GM18498 (cell line): ENCODE data around the gene NDUFV1.
"Not testable (repeated sequence)": the region's sequence is repeated elsewhere in the genome, so short reads cannot be mapped to it uniquely, and the experiment has no call there.

Source experiments
- ATAC-seq: cut with Tn5 transposase; IDR thresholded peaks from one replicate; pipeline ENCODE4 v1.9.1; 2021; ENCODE audit warnings: mild to moderate bottlenecking, moderate library complexity; ENCODE audit not compliant: unreplicated experiment

Gene NDUFV1

DNA sequence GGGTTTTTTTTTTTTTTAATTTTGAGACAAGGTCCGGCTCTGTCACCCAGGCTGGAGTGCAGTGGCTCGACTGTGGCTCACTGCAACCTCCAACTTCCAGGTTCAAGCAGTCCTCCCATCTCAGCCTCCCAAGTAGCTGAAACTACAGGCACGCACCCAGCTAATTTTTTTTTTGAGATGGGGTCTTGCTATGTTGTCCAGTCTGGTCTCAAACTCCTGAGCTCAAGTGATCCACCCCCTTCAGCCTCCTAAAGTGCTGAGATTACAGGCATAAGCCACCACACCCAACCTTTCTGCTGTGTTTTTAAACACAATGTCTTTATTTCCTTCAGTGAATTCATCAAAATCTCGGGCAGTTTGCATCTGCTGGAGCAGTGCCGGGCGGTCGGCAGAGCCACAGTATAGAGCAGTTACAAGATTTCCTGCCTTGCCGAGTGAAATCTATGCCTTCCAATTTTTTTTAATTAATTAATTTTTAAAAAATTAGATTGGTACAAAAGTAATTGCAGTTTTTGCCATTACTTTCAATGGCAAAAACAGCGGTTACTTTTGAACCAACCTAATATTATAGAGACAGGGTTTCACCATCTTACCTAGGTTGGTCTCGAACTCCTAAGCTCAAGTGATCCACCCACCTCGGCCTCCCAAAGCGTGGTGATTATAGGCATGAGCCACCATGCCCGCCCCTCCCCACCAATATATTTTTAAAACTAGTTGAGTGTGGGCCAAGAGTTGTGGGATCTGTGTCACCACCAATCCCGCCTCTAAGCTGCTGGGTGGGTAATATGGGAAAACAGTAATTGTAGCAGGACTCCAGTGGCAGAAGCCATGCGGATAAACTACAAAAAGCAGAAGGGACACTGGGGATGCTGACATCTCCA, 46.5 kb downstream of the NDUFV1 start:
- ATAC-seq = no peak

DNA sequence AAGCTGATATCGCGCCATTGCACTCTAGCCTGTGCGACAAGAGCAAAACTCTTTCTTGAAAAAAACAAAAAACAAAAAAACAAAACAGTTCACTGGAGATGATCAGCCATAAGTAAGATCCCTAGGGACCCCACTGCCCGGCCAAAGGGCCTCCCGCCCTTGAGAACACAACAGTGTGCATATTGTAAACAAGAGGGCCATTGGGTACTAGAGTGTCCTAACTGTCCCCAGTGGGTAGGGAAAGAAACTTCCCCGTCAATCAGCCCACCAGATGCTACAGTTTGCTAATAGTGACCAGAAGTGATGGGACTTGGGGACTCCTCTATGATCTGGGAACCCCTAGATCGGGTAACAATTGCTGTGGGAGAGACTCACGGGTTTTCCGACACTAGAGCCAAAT, 47.5 kb downstream of the NDUFV1 start:
- no peak for ATAC-seq

DNA sequence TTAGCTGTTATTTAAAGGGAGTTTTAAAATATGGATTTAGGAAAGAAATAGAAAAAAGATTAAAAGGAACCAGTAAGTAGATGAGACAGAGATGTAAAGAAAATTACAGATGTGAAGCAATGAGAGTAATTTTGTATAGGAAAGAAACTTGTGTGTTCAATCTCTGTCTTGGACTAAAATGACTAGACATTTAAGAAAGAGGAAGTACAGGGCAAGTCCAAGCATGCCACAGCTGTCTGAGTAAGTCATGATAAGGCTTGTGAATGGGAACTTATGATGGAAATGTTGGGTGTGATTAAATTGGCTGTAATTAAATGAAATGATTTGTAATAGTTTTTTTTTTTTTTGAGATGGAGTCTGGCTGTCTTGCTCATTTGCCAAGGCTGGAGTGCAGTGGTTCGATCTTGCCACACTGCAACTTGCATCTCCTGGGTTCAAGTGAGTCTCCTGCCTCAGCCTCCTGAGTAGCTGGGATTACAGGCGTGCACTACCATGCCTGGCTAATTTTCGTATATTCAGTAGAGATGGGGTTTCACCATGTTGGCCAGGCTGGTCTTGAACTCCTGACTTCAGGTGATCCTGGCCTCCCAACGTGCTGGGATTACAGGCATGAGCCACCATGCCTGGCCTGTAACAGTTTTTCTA, 49.7 kb downstream of the NDUFV1 start:
- ATAC-seq = no peak

DNA sequence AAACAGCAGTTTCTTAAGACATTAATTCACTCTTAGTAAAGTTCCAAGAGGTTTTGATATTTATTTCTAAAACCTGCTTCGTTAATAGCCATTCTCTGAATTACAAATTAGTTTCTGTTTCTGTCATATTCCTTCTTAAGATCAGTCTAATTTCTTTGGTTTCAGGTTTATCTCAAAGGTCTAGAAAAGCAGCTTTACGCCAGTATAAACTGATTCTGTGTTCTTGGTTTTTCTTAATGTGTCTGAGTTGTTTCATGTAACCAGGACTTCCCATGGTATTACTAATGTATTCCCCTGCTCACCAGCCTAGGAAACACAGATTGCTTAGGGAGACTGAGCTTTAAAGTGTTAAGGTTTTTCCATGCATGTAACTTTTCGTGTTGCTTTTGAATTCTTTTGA, 50.6 kb downstream of the NDUFV1 start:
- no peak for ATAC-seq

DNA sequence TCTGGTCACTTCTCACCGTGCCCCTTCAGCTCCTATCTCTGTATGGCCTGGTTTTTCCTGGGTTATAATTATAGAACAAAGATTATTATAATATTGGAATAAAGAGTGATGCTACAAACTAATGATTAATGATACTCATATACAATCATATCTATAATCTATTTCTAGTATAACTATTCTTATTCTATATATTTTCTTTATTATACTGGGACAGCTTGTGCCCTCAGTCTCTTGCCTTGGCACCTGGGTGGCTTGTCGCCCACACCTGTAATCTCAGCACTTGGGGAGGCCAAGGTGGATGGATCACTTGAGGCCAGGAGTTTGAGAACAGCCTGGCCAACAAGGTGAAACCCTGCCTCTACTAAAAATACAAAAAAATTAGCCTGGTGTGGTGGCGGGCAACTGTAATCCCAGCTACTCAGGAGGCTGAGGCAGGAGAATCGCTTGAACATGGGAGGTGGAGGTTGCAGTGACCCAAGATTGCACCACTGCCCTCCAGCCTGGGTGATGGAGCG, 53.0 kb downstream of the NDUFV1 start:
- not testable (repeated sequence) for ATAC-seq

DNA sequence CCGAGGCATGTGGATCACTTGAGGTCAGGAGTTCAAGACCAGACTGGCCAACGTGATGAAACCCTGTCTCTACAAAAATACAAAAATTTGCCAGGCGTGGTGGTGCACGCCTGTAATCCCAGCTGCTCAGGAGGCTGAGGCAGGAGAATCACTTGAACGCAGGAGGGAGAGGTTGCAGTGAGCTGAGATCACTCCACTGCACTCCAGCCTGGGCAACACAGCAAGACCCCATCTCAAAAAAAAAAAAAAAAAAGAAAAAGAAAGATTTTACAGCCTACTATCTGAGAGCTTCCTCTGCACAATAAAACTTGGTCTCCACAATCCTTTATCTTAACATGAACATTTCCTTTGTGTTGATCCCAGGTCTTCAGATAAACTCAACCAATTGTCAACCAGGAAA, 54.0 kb downstream of the NDUFV1 start:
- ATAC-seq = not testable (repeated sequence)
